A549 (cell line): ENCODE data around the gene PAXIP1. TPM values are rescaled to one million over a fixed set of nuclear protein-coding genes. Genes with fewer than 3 reads are reported as not detected.

ENCODE experiments used
- ATAC-seq, 2 experiments: fragments of 200-7000 bp in 1 of 2; fragments of >200 bp in 1 of 2; cut with Nextera tagmentation in 1 of 2; cut with Tn5 transposase in 1 of 2; 3 replicates each; pipeline versions ENCODE4 v1.8.0 to v1.9.1; 2018 to 2020; ENCODE audit warnings: mild to moderate bottlenecking in 1 of 2, moderate library complexity in 1 of 2
- CTCF ChIA-PET: fragments of 300-600 bp; sonication (Branson Sonifier 250); formaldehyde crosslinking; extraction: SDS; loops from one replicate; lab custom pipeline; 2021; ENCODE audit warnings: antibody characterized with exemption, inconsistent platforms; lab: Yijun Ruan, JAX
- POLR2A ChIA-PET: fragments of 350-600 bp; formaldehyde crosslinking; extraction: SDS; loops from one replicate; lab custom pipeline; 2021; ENCODE audit warnings: antibody characterized with exemption, inconsistent platforms; lab: Yijun Ruan, JAX
- DNase-seq, 2 experiments: peaks; one replicate each; pipeline versions ENCODE4 v3.0.0 to v3.0.0-alpha.2; 2011 to 2016; ENCODE audit warnings: low read depth in 1 of 2, low spot score in 1 of 2
- FAIRE-seq: peaks from 2 replicates; lab custom pipeline; 2011; peaks lifted over from hg19 to GRCh38; lab: Jason Lieb, UNC
- H3K27ac ChIP-seq, 2 experiments: fragments of >200 bp; sonication (Bioruptor Twin); formaldehyde crosslinking; 3 replicates each; pipeline ENCODE4 v1.5.1; 2016 to 2017
- H3K4me1 ChIP-seq: fragments of >200 bp; sonication (Bioruptor Twin); formaldehyde crosslinking; 3 replicates; pipeline ENCODE4 v1.6.1; 2016
- H3K4me2 ChIP-seq: fragments of >200 bp; sonication (Bioruptor Twin); formaldehyde crosslinking; 3 replicates; pipeline ENCODE4 v1.6.1; 2016
- H3K4me3 ChIP-seq: fragments of >200 bp; sonication (Bioruptor Twin); formaldehyde crosslinking; 3 replicates; pipeline ENCODE4 v1.5.1; 2016
- H3K9me3 ChIP-seq: fragments of >200 bp; sonication (Bioruptor Twin); formaldehyde crosslinking; 3 replicates; pipeline ENCODE4 v1.6.1; 2016
- ATOH8 ChIP-seq: fragments of 250-450 bp; sonication (Bioruptor Pico); IDR thresholded peaks from 2 replicates; pipeline ENCODE4 v1.5.0; 2020; ENCODE audit warnings: low read depth, mild to moderate bottlenecking, moderate library complexity
- CBX2 ChIP-seq: fragments of 200-600 bp; sonication (generic); IDR thresholded peaks from 2 replicates; pipeline ENCODE4 v1.6.1; 2016; ENCODE audit warnings: low read depth, mild to moderate bottlenecking, borderline replicate concordance
- CBX8 ChIP-seq: fragments of 200-600 bp; sonication (generic); IDR thresholded peaks from 2 replicates; pipeline ENCODE4 v1.6.1; 2016
- CHD2 ChIP-seq: fragments of 150-350 bp; IDR thresholded peaks from 2 replicates; pipeline ENCODE4 v1.6.1; 2014; ENCODE audit warnings: low read length; ENCODE audit not compliant: partially characterized antibody
- EHF ChIP-seq: fragments of 250-450 bp; sonication (Bioruptor Pico); IDR thresholded peaks from 2 replicates; pipeline ENCODE4 v1.5.0; 2020; ENCODE audit warnings: mild to moderate bottlenecking
- ELK1 ChIP-seq: fragments of 150-350 bp; IDR thresholded peaks from 2 replicates; pipeline ENCODE4 v1.6.1; 2014; ENCODE audit warnings: low read depth, mild to moderate bottlenecking, low read length
- EP300 ChIP-seq, 2 experiments: fragments of >200 bp; sonication (Bioruptor Twin); formaldehyde crosslinking; IDR thresholded peaks; 2 replicates in 1 of 2; 3 replicates in 1 of 2; pipeline ENCODE4 v1.6.1; 2016 to 2017
- FOSL2 ChIP-seq, 2 experiments: fragments of 450-650 bp in 1 of 2; fragments of >200 bp in 1 of 2; sonication (Bioruptor Twin) in 1 of 2; formaldehyde crosslinking; IDR thresholded peaks; 2 replicates each; pipeline versions ENCODE4 v1.5.0 to v1.6.1; 2016 to 2020; ENCODE audit warnings: mild to moderate bottlenecking in 1 of 2, moderate library complexity in 1 of 2
- GATA3 ChIP-seq: IDR thresholded peaks from 2 replicates; pipeline ENCODE4 v1.6.1; 2012; ENCODE audit warnings: borderline replicate concordance
- HDAC2 ChIP-seq: fragments of 200-600 bp; sonication (generic); IDR thresholded peaks from 2 replicates; pipeline ENCODE4 v1.6.1; 2016
- HES2 ChIP-seq: fragments of >200 bp; sonication (Bioruptor Twin); formaldehyde crosslinking; IDR thresholded peaks from 2 replicates; pipeline ENCODE4 v1.6.1; 2016
- KDM1A ChIP-seq: fragments of 200-600 bp; sonication (generic); IDR thresholded peaks from 2 replicates; pipeline ENCODE4 v1.6.1; 2016; ENCODE audit warnings: low read depth, mild to moderate bottlenecking
- MAX ChIP-seq: IDR thresholded peaks from 2 replicates; pipeline ENCODE4 v1.6.1; 2012
- NPAS2 ChIP-seq: fragments of 250-450 bp; sonication (Bioruptor Pico); IDR thresholded peaks from 2 replicates; pipeline ENCODE4 v1.8.0; 2022; ENCODE audit warnings: mild to moderate bottlenecking, moderate library complexity, borderline replicate concordance
- NR3C1 ChIP-seq: fragments of >200 bp; sonication (Bioruptor Twin); formaldehyde crosslinking; IDR thresholded peaks from 3 replicates; pipeline ENCODE4 v1.6.1; 2017
- PHF8 ChIP-seq: fragments of 200-600 bp; sonication (generic); IDR thresholded peaks from 2 replicates; pipeline ENCODE4 v1.6.1; 2016; ENCODE audit warnings: low read depth, mild to moderate bottlenecking, antibody characterized with exemption, moderate library complexity, borderline replicate concordance
- POLR2AphosphoS2 ChIP-seq: conservative IDR thresholded peaks from 2 replicates; pipeline ENCODE4 v1.6.1; 2012; ENCODE audit warnings: low read length, improper control_type of control experiment, inconsistent platforms
- RAD21 ChIP-seq, 2 experiments: fragments of >200 bp in 1 of 2; sonication (Bioruptor Twin) in 1 of 2; formaldehyde crosslinking in 1 of 2; IDR thresholded peaks in 1 of 2; conservative IDR thresholded peaks in 1 of 2; 2 replicates in 1 of 2; 3 replicates in 1 of 2; pipeline ENCODE4 v1.6.1; 2012 to 2018; ENCODE audit warnings: inconsistent platforms in 1 of 2
- RARB ChIP-seq: fragments of 250-450 bp; sonication (Bioruptor Pico); IDR thresholded peaks from 2 replicates; pipeline ENCODE4 v1.8.0; 2021; ENCODE audit warnings: mild to moderate bottlenecking, moderate library complexity
- REST ChIP-seq: fragments of 200-600 bp; sonication (generic); IDR thresholded peaks from 2 replicates; pipeline ENCODE4 v1.6.1; 2016; ENCODE audit warnings: antibody characterized with exemption, mild to moderate bottlenecking, moderate library complexity
- SMC3 ChIP-seq: fragments of >200 bp; sonication (Bioruptor Twin); formaldehyde crosslinking; IDR thresholded peaks from 3 replicates; pipeline ENCODE4 v1.6.1; 2018; ENCODE audit warnings: inconsistent platforms
- SREBF2 ChIP-seq: fragments of 450-650 bp; IDR thresholded peaks from 2 replicates; pipeline ENCODE4 v1.6.1; 2014; ENCODE audit warnings: mild to moderate bottlenecking, moderate library complexity
- TFCP2L1 ChIP-seq: fragments of 250-450 bp; sonication (Bioruptor Pico); IDR thresholded peaks from 2 replicates; pipeline ENCODE4 v1.5.0; 2021; ENCODE audit warnings: mild to moderate bottlenecking
- ZC3H11A ChIP-seq: fragments of 450-650 bp; IDR thresholded peaks from 2 replicates; pipeline ENCODE4 v1.6.1; 2014; ENCODE audit warnings: antibody characterized with exemption, mild to moderate bottlenecking
- WGBS: methylation state at CpG from one replicate; pipeline ENCODE4 v1.1.6; 2017; ENCODE audit errors: missing lambda C conversion rate; 5-methylcytosine and 5-hydroxymethylcytosine counted together
- polyA plus RNA-seq, 4 experiments: library from polyadenylated mRNA; depleted of rRNA in 3 of 4; stranded (reverse); fragments of >200 nt; fragmentation: RNase III in 1 of 4; extraction: RNeasy Plus Mini Kit Qiagen cat#74134 plus additional on column Dnase treatment in 1 of 4; gene quantifications; 2 replicates in 3 of 4; 3 replicates in 1 of 4; pipeline ENCODE4 v1.2.3, GENCODE V29; 2011 to 2017
- TF ChIP-seq, protein P1 (sequence below): IDR thresholded peaks from 2 replicates; pipeline ENCODE4 v1.6.1; 2012; ENCODE audit warnings: low read depth, borderline replicate concordance

PAXIP1 gene
- polyA plus RNA-seq, 2 of the 4 experiments (the other 2 are of a cell fraction): 15.3 to 15.7 TPM

DNA sequence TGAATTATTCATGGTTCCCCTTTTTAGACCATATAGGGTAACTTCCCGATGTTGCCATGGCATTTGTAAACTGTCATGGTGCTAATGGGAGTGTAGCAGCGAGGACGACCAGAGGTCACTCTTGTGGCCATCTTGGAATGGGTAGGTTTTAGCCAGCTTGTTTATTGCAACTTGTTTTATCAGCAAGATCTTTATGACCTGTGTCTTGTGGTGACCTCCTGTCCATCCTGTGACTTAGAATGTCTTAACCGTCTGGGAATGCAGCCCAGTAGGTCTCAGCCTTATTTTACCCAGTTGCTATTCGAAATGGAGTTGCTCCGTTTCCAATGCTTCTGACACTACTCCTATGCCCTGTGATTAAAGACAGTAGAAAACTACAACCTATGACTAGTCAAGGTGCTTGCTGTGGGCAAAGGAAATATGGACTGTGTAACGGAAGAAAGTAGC is 18.8 kb upstream of the PAXIP1 start:
- no peak overlapping the region for H3K27ac ChIP-seq
- no peak for ATAC-seq
- H3K9me3 ChIP-seq: no peaks in the 10 kb centered on the region
- H3K4me3 ChIP-seq: no peak overlapping the region
- no peak overlapping the region for H3K4me2 ChIP-seq
- no peak for FAIRE-seq
- no peak for TF ChIP-seq GATA3
- TF ChIP-seq, protein P1, sequence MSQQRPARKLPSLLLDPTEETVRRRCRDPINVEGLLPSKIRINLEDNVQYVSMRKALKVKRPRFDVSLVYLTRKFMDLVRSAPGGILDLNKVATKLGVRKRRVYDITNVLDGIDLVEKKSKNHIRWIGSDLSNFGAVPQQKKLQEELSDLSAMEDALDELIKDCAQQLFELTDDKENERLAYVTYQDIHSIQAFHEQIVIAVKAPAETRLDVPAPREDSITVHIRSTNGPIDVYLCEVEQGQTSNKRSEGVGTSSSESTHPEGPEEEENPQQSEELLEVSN: no peak
- no peak for TF ChIP-seq RARB (CRISPR knock-in tag)
- TF ChIP-seq KDM1A: no peak
- no peak for TF ChIP-seq CBX8
- no peak for TF ChIP-seq CBX2
- no peak for TF ChIP-seq EHF
- no peak for TF ChIP-seq ATOH8 (CRISPR knock-in tag)
- no peak for TF ChIP-seq ZC3H11A
- no peak for TF ChIP-seq POLR2AphosphoS2
- no peak for TF ChIP-seq REST
- TF ChIP-seq RAD21 (conservative IDR thresholded peaks at IDR 0.05 in 1 of 2, IDR thresholded peaks at IDR 0.05 in 1 of 2): no peak
- no peak for TF ChIP-seq SMC3
- no peak for TF ChIP-seq CHD2
- TF ChIP-seq HDAC2: no peak
- TF ChIP-seq SREBF2: no peak
- TF ChIP-seq FOSL2 (IDR thresholded peaks at IDR 0.05): no peak
- no peak for TF ChIP-seq FOSL2 (CRISPR knock-in tag; IDR thresholded peaks at IDR 0.05)
- no peaks in the 10 kb centered on the region for H3K4me1 ChIP-seq
- DNase-seq: no peak
- ChIA-PET POLR2A (no interaction called here), CTCF (interaction anchor here (1.1 to 1.5 kb wide), 3 partner anchors 11 to 323 kb away, joined by 3 to 5 read pairs (median 4); no protein-coding TSS in a partner anchor)
- WGBS: 33% methylated on average over 7 of the region's 7 CpGs

- peak in 1 of 2 experiments; percentile 54; a peak in 2 of 6 replicates for ATAC-seq
- no peak overlapping the region for H3K4me2 ChIP-seq
- no peaks in the 10 kb centered on the region for H3K9me3 ChIP-seq
- H3K27ac ChIP-seq: no peak overlapping the region
- 23% methylated on average over 5 of the region's 5 CpGs for whole genome bisulfite sequencing
- H3K4me3 ChIP-seq: no peak overlapping the region
- ChIA-PET POLR2A (no interaction called here), CTCF (interaction anchor here (1.1 to 1.5 kb wide), 3 partner anchors 11 to 324 kb away, joined by 3 to 5 read pairs (median 4); no protein-coding TSS in a partner anchor)
- no peak for TF ChIP-seq SMC3
- no peak for TF ChIP-seq NPAS2 (CRISPR knock-in tag)
- TF ChIP-seq MAX: no peak
- no peak for TF ChIP-seq TFCP2L1 (CRISPR knock-in tag)
- TF ChIP-seq CBX2: no peak
- no peak for TF ChIP-seq HES2
- TF ChIP-seq EP300 (IDR thresholded peaks at IDR 0.05): no peak
- no peak for TF ChIP-seq ELK1
- TF ChIP-seq PHF8: no peak
- TF ChIP-seq NR3C1: no peak
- TF ChIP-seq ATOH8 (CRISPR knock-in tag): no peak
- H3K4me1 ChIP-seq: no peaks in the 10 kb centered on the region
- DNase-seq: no peak
- FAIRE-seq: no peak
Observed at GRCh38 chr7:155020996-155021395, 18.1 kb upstream of the PAXIP1 start.
